Activated naive CD4-positive, alpha-beta T cell treated with anti-CD3 and anti-CD28 coated beads for 36 hours (primary cell): ENCODE measurements around the gene SUMF1. TPM values are rescaled to one million over a fixed set of nuclear protein-coding genes. Genes with fewer than 3 reads are reported as not detected.
A peak's percentile ranks its signal among the peaks of the same experiment; 100 is the strongest.

Experiments used
- CTCF ChIA-PET: fragments of 350-600 bp; sonication (Branson Sonifier 250); formaldehyde crosslinking; loops from one replicate; lab custom pipeline; 2021; ENCODE audit warnings: antibody characterized with exemption; lab: Charles Lee
- DNase-seq: peaks from one replicate; pipeline ENCODE4 v3.0.0-alpha.2; 2020
- H3K27ac Mint-ChIP-seq: one replicate; pipeline ENCODE4 v1.8.0; 2021; ENCODE audit warnings: mild to moderate bottlenecking, mixed read lengths
- H3K27me3 Mint-ChIP-seq: one replicate; pipeline ENCODE4 v1.8.0; 2021; ENCODE audit warnings: low read depth, mixed read lengths
- H3K36me3 Mint-ChIP-seq: one replicate; pipeline ENCODE4 v1.8.0; 2021; ENCODE audit warnings: low read depth, mixed read lengths
- H3K4me1 Mint-ChIP-seq: one replicate; pipeline ENCODE4 v1.8.0; 2021; ENCODE audit warnings: low read depth, mixed read lengths
- H3K4me3 Mint-ChIP-seq: one replicate; pipeline ENCODE4 v1.8.0; 2021; ENCODE audit warnings: mild to moderate bottlenecking, moderate library complexity, mixed read lengths
- H3K9me3 Mint-ChIP-seq: one replicate; pipeline ENCODE4 v1.8.0; 2021; ENCODE audit warnings: mixed read lengths
- intact Hi-C: fragments of 100-400 bp; cut with micrococcal nuclease; formaldehyde crosslinking; loops from one replicate; pipeline ENCODE4 v1.15.1; 2023
- total RNA-seq, 2 experiments: library from RNA; stranded (reverse); gene quantifications; one replicate each; pipeline ENCODE4 v1.2.3, GENCODE V29; 2021

Gene SUMF1
- total RNA-seq, 2 experiments from 2014 or later, result 3.9 to 5.0 TPM

GRCh38 chr3:4449043-4449805 lies 17.8 kb downstream of the SUMF1 start:
- H3K4me1 Mint-ChIP-seq, result no peaks in the 10 kb centered on the region
- CTCF ChIA-PET, result no interaction called here

GRCh38 chr3:4448187-4448586 lies 18.9 kb downstream of the SUMF1 start:
- no peaks in the 10 kb centered on the region for H3K27me3 Mint-ChIP-seq
- no peak overlapping the region for H3K4me3 Mint-ChIP-seq
- H3K9me3 Mint-ChIP-seq, result no peaks in the 10 kb centered on the region
- H3K27ac Mint-ChIP-seq, result no peak overlapping the region
- no peak for DNase-seq
- intact Hi-C loops, result no loop called here
- CTCF ChIA-PET, result interaction anchor here (0.6 kb wide), 1 partner anchor 195 kb away, joined by 3 read pairs; no protein-coding TSS in a partner anchor
- H3K4me1 Mint-ChIP-seq, result no peaks in the 10 kb centered on the region
- peaks cover 10% of the 10 kb centered on the region for H3K36me3 Mint-ChIP-seq

More at GRCh38 chr3:4449043-4449805, 17.8 kb downstream of the SUMF1 start:
- Mint-ChIP-seq H3K9me3 (no peaks in the 10 kb centered on the region), H3K4me3 (no peak overlapping the region), H3K36me3 (peaks cover 9% of the 10 kb centered on the region), H3K27ac (no peak overlapping the region), H3K27me3 (no peaks in the 10 kb centered on the region)
- DNase-seq, result no peak
- intact Hi-C loops, result no loop called here

- H3K4me3 Mint-ChIP-seq, result no peak overlapping the region
- no peaks in the 10 kb centered on the region for H3K4me1 Mint-ChIP-seq
- no peaks in the 10 kb centered on the region for H3K9me3 Mint-ChIP-seq
- peaks cover 8% of the 10 kb centered on the region for H3K36me3 Mint-ChIP-seq
- H3K27ac Mint-ChIP-seq, result no peak overlapping the region
- intact Hi-C loops, result no loop called here
- CTCF ChIA-PET, result interaction anchor here (0.6 kb wide), 1 partner anchor 195 kb away, joined by 3 read pairs; no protein-coding TSS in a partner anchor
- no peak for DNase-seq
- H3K27me3 Mint-ChIP-seq, result no peaks in the 10 kb centered on the region
Measured at GRCh38 chr3:4447295-4447999, 19.6 kb downstream of the SUMF1 start.

- Mint-ChIP-seq H3K36me3 (peaks cover 3% of the 10 kb centered on the region), H3K9me3 (no peaks in the 10 kb centered on the region), H3K4me1 (no peaks in the 10 kb centered on the region), H3K27ac (no peak overlapping the region), H3K27me3 (no peaks in the 10 kb centered on the region), H3K4me3 (no peak overlapping the region)
- CTCF ChIA-PET, result no interaction called here
- intact Hi-C loops, result no loop called here
- no peak for DNase-seq
Measured at GRCh38 chr3:4440951-4441350, 26.1 kb downstream of the SUMF1 start.

- Mint-ChIP-seq H3K9me3 (no peaks in the 10 kb centered on the region), H3K27me3 (no peaks in the 10 kb centered on the region), H3K4me1 (no peaks in the 10 kb centered on the region), H3K4me3 (no peak overlapping the region), H3K36me3 (peaks cover 3% of the 10 kb centered on the region), H3K27ac (no peak overlapping the region)
- CTCF ChIA-PET, result interaction anchor here (0.6 to 1.3 kb wide), 5 partner anchors 8 to 543 kb away, joined by 3 to 5 read pairs (median 3); no protein-coding TSS in a partner anchor
- DNase-seq, result no peak
- intact Hi-C loops, result no loop called here
Measured at GRCh38 chr3:4438296-4438695, 28.8 kb downstream of the SUMF1 start.

- no peak overlapping the region for H3K27ac Mint-ChIP-seq
- intact Hi-C loops, result no loop called here
- peaks cover 18% of the 10 kb centered on the region for H3K36me3 Mint-ChIP-seq
- peaks cover 3% of the 10 kb centered on the region for H3K9me3 Mint-ChIP-seq
- no peak for DNase-seq
- H3K4me3 Mint-ChIP-seq, result no peak overlapping the region
- CTCF ChIA-PET, result no interaction called here
- peaks cover 1% of the 10 kb centered on the region for H3K4me1 Mint-ChIP-seq
- no peaks in the 10 kb centered on the region for H3K27me3 Mint-ChIP-seq
Measured at GRCh38 chr3:4432259-4432658, 34.8 kb downstream of the SUMF1 start.

GRCh38 chr3:4429648-4430350 lies 37.3 kb downstream of the SUMF1 start:
- H3K4me3 Mint-ChIP-seq, result no peak overlapping the region
- no peak for DNase-seq
- intact Hi-C loops, result loop anchor here (10.0 kb wide), 2 partner anchors 545 to 765 kb away; partner anchors contain the start of gene BHLHE40
- no peaks in the 10 kb centered on the region for H3K27me3 Mint-ChIP-seq
- peaks cover 3% of the 10 kb centered on the region for H3K9me3 Mint-ChIP-seq
- CTCF ChIA-PET, result interaction anchor here (0.7 to 0.9 kb wide), 2 partner anchors 8 to 9 kb away, joined by 3 read pairs; no protein-coding TSS in a partner anchor
- H3K36me3 Mint-ChIP-seq, result peaks cover 18% of the 10 kb centered on the region
- H3K27ac Mint-ChIP-seq, result no peak overlapping the region
- peaks cover 20% of the 10 kb centered on the region for H3K4me1 Mint-ChIP-seq

- peaks cover 3% of the 10 kb centered on the region for H3K9me3 Mint-ChIP-seq
- peaks cover 11% of the 10 kb centered on the region for H3K36me3 Mint-ChIP-seq
- no peaks in the 10 kb centered on the region for H3K27me3 Mint-ChIP-seq
- no peak overlapping the region for H3K27ac Mint-ChIP-seq
- DNase-seq, result no peak
- peaks cover 20% of the 10 kb centered on the region for H3K4me1 Mint-ChIP-seq
- intact Hi-C loops, result loop anchor here (10.0 kb wide), 2 partner anchors 548 to 768 kb away; partner anchors contain the start of gene BHLHE40
- CTCF ChIA-PET, result interaction anchor here (0.7 kb wide), 1 partner anchor 98 kb away, joined by 3 read pairs; no protein-coding TSS in a partner anchor
- no peak overlapping the region for H3K4me3 Mint-ChIP-seq
Measured at GRCh38 chr3:4426782-4427344, 40.2 kb downstream of the SUMF1 start.

- Mint-ChIP-seq H3K4me1 (peaks cover 26% of the 10 kb centered on the region), H3K4me3 (no peak overlapping the region), H3K27ac (peak overlapping the region; percentile 28), H3K27me3 (no peaks in the 10 kb centered on the region), H3K36me3 (peaks cover 7% of the 10 kb centered on the region), H3K9me3 (peaks cover 2% of the 10 kb centered on the region)
- DNase-seq, result no peak
- intact Hi-C loops, result loop anchor here (10.0 kb wide), 2 partner anchors 548 to 768 kb away; partner anchors contain the start of gene BHLHE40
- CTCF ChIA-PET, result no interaction called here
Measured at GRCh38 chr3:4426261-4426781, 40.7 kb downstream of the SUMF1 start.

- intact Hi-C loops, result loop anchor here (2.0 to 10.0 kb wide), 3 partner anchors 41 to 769 kb away; partner anchors contain the start of genes BHLHE40 and SUMF1
- CTCF ChIA-PET, result no interaction called here
- Mint-ChIP-seq H3K27me3 (no peaks in the 10 kb centered on the region), H3K9me3 (no peaks in the 10 kb centered on the region), H3K4me1 (peaks cover 30% of the 10 kb centered on the region), H3K4me3 (no peak overlapping the region), H3K27ac (peak overlapping the region; percentile 28), H3K36me3 (peaks cover 5% of the 10 kb centered on the region)
- DNase-seq, result peak; percentile 71
Measured at GRCh38 chr3:4425707-4426106, 41.4 kb downstream of the SUMF1 start.

GRCh38 chr3:4425055-4425454 lies 42.0 kb downstream of the SUMF1 start:
- Mint-ChIP-seq H3K27ac (no peak overlapping the region), H3K27me3 (no peaks in the 10 kb centered on the region), H3K4me3 (no peak overlapping the region), H3K36me3 (peaks cover 1% of the 10 kb centered on the region), H3K9me3 (no peaks in the 10 kb centered on the region), H3K4me1 (peaks cover 30% of the 10 kb centered on the region)
- CTCF ChIA-PET, result no interaction called here
- intact Hi-C loops, result loop anchor here (2.0 to 10.0 kb wide), 3 partner anchors 42 to 770 kb away; partner anchors contain the start of genes BHLHE40 and SUMF1
- no peak for DNase-seq
